Upper lobe of left lung (tissue), 6 donors: ENCODE data around the gene CADM3. TPM values are rescaled to one million over a fixed set of nuclear protein-coding genes. Genes with fewer than 3 reads are reported as not detected.
A peak's percentile ranks its signal among the peaks of the same experiment; 100 is the strongest.

Experiments used
- ATAC-seq, 2 donors: fragments of 200-7000 bp; cut with Tn5 transposase; one replicate each; pipeline ENCODE4 v1.9.1; 2022; ENCODE audit warnings: mild to moderate bottlenecking in 2 of 2, moderate library complexity in 2 of 2; ENCODE audit not compliant: low FRiP score in 2 of 2
- DNase-seq, 2 donors: peaks; one replicate each; pipeline ENCODE4 v3.0.0-alpha.2; 2019 to 2020
- H3K27ac ChIP-seq, 4 donors: fragments of 200-600 bp; sonication (generic); one replicate each; pipeline ENCODE4 v1.5.1; 2016 to 2019
- H3K27me3 ChIP-seq, 4 donors: fragments of 200-600 bp; sonication (generic); one replicate each; pipeline ENCODE4 v1.5.1; 2017 to 2019
- H3K36me3 ChIP-seq, 4 donors: fragments of 200-600 bp; sonication (generic); one replicate each; pipeline ENCODE4 v1.5.1; 2016 to 2019
- H3K4me1 ChIP-seq, 4 donors: fragments of 200-600 bp; sonication (generic); one replicate each; pipeline ENCODE4 v1.5.1; 2018 to 2019
- H3K4me3 ChIP-seq, 4 donors: fragments of 200-600 bp; sonication (generic); one replicate each; pipeline ENCODE4 v1.5.1; 2017 to 2019; ENCODE audit warnings: mild to moderate bottlenecking in 2 of 4, moderate library complexity in 1 of 4
- H3K9me3 ChIP-seq, 4 donors: fragments of 200-600 bp; sonication (generic); one replicate each; pipeline ENCODE4 v1.5.1; 2018 to 2019
- EP300 ChIP-seq, 4 donors: sonication (generic); formaldehyde crosslinking; IDR thresholded peaks; one replicate each; pipeline ENCODE4 v1.5.1; 2017; ENCODE audit warnings: antibody characterized with exemption in 4 of 4, control low read depth in 2 of 4
- POLR2A ChIP-seq, 4 donors: fragments of 450-650 bp; IDR thresholded peaks; one replicate each; pipeline ENCODE4 v1.5.1; 2016 to 2017; ENCODE audit warnings: antibody characterized with exemption in 4 of 4, mild to moderate bottlenecking in 2 of 4
- POLR2AphosphoS5 ChIP-seq, 2 donors: sonication (generic); formaldehyde crosslinking; IDR thresholded peaks; one replicate each; pipeline ENCODE4 v1.5.1; 2017; ENCODE audit warnings: antibody characterized with exemption in 2 of 2
- WGBS, 2 donors: methylation state at CpG; one replicate each; pipeline ENCODE4 v1.1.5; 2017 to 2018; 5-methylcytosine and 5-hydroxymethylcytosine counted together
- total RNA-seq, 6 donors: library from RNA; depleted of rRNA in 4 of 6; stranded (reverse); fragments of >200 nt in 4 of 6; gene quantifications; one replicate each; pipeline versions ENCODE4 v1.1.0 to v1.2.1, GENCODE V29; 2016 to 2021
- TF ChIP-seq, protein P1 (sequence below), 6 experiments: fragments of 450-650 bp in 4 of 6; fragments of 200-600 bp in 2 of 6; sonication (generic) in 2 of 6; IDR thresholded peaks; one replicate each; pipeline ENCODE4 v1.5.1; 2016 to 2019; ENCODE audit warnings: antibody characterized with exemption in 6 of 6
- donor health status: DM: no; HTN: no; CAD: no; lungs with moderate emphysema.
- donor health status: DM: no; HTN: yes; CAD: no; lungs with severe emphysema.

Gene CADM3
- total RNA-seq, 6 donors from 2014 or later = 0.98 to 16.0 (median 2.0) TPM

DNA sequence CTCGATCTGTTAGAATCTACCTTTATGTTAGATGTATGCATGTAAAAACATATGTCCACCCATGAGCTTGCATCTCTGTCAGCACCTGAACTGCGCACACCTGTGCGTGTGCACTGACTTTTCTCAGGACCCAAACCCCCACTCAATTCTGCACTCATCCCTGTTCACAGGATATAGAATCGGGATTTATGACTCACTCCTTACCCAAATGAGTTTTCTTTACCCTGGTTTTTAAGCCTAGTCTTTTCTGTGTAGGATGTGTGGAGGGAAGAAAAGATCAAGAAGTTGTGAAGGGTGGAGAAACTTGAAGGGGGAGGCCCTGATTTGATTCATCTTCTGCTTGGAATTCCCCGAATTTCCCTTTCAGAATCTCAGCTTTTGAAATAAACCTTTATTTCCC lies 35.7 kb downstream of the CADM3 start:
- TF ChIP-seq, protein P1, sequence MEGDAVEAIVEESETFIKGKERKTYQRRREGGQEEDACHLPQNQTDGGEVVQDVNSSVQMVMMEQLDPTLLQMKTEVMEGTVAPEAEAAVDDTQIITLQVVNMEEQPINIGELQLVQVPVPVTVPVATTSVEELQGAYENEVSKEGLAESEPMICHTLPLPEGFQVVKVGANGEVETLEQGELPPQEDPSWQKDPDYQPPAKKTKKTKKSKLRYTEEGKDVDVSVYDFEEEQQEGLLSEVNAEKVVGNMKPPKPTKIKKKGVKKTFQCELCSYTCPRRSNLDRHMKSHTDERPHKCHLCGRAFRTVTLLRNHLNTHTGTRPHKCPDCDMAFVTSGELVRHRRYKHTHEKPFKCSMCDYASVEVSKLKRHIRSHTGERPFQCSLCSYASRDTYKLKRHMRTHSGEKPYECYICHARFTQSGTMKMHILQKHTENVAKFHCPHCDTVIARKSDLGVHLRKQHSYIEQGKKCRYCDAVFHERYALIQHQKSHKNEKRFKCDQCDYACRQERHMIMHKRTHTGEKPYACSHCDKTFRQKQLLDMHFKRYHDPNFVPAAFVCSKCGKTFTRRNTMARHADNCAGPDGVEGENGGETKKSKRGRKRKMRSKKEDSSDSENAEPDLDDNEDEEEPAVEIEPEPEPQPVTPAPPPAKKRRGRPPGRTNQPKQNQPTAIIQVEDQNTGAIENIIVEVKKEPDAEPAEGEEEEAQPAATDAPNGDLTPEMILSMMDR (IDR thresholded peaks at IDR 0.05) = no peak
- no peak for TF ChIP-seq POLR2A (IDR thresholded peaks at IDR 0.05)
- no peak for TF ChIP-seq EP300 (IDR thresholded peaks at IDR 0.05)
- TF ChIP-seq POLR2AphosphoS5 (IDR thresholded peaks at IDR 0.05) = no peak
- H3K4me3 ChIP-seq = peak overlapping the region in 1 of 4 donors; percentile 29
- ATAC-seq (no peak), DNase-seq (no peak)
- H3K4me1 ChIP-seq = peaks cover 0 to 13% (median 7%) of the 10 kb centered on the region in 4 donors
- no peaks in the 10 kb centered on the region for H3K36me3 ChIP-seq
- 79 to 87% methylated on average over 5 of the region's 5 CpGs for WGBS, 2 donors
- H3K27me3 ChIP-seq = no peaks in the 10 kb centered on the region
- H3K9me3 ChIP-seq = no peaks in the 10 kb centered on the region
- no peak overlapping the region for H3K27ac ChIP-seq

DNA sequence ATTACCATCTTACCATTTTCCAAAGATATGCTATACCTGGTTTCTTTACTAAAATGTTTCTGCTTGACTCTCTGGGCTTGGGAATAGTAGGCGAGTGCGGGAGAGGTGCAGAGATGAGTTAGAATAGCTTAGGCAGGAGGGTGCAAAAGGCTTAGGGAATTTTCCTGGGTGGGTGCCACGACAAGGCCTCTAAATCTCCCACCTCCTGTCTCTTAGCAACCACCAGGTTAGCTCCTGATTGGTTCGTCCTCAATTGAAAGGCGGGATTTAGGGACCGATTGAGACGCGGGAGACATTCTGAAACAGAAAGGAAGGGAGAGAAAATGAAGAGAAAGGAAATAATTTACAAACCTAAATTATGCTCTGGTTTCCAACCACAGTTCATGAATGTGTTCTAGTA lies 36.4 kb downstream of the CADM3 start:
- H3K27ac ChIP-seq = no peak overlapping the region
- peak overlapping the region in 1 of 4 donors; percentile 5 for H3K4me3 ChIP-seq
- H3K36me3 ChIP-seq = no peaks in the 10 kb centered on the region
- ATAC-seq (no peak), DNase-seq (no peak)
- TF ChIP-seq POLR2AphosphoS5 (IDR thresholded peaks at IDR 0.05) (no peak), EP300 (IDR thresholded peaks at IDR 0.05) (no peak), POLR2A (IDR thresholded peaks at IDR 0.05) (no peak)
- TF ChIP-seq, protein P1 (IDR thresholded peaks at IDR 0.05) = no peak
- H3K27me3 ChIP-seq = no peaks in the 10 kb centered on the region
- 40 to 50% methylated on average over 8 of the region's 8 CpGs for WGBS, 2 donors
- peaks cover 0 to 6% (median 3%) of the 10 kb centered on the region in 4 donors for H3K4me1 ChIP-seq
- no peaks in the 10 kb centered on the region for H3K9me3 ChIP-seq

DNA sequence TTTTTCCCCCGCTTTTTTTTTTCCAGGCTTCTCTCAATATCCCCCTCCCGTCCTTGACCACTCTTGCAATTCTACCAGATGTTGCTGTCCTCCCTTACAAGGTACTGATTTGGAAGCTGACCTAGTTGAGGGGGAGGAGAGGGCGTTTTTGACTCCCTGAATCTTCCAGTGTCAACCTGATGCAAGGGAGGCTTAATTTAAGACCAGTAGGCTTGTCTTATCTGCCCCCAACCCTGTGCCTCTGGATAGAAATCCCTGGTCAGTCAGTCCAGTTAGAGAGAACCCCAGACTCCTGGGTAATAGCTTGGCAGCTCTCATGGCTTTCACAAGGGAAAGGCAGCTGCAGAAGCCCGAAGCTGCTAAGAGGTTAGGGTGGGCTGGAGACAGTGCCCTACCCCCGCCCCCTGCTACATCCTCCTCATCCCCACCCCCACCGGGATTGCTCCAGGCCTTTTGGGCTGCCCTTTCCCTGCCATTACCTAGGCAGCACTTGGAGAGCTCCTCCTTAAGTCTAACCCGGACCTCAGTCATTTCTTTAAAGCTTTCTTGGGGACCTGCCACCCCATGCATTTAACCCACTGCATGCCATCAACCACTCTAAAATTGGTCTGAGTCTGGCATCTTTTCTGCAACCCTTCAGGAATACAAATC lies 36.9 kb downstream of the CADM3 start:
- 12 to 34% methylated on average over 7 of the region's 7 CpGs for WGBS, 2 donors

DNA sequence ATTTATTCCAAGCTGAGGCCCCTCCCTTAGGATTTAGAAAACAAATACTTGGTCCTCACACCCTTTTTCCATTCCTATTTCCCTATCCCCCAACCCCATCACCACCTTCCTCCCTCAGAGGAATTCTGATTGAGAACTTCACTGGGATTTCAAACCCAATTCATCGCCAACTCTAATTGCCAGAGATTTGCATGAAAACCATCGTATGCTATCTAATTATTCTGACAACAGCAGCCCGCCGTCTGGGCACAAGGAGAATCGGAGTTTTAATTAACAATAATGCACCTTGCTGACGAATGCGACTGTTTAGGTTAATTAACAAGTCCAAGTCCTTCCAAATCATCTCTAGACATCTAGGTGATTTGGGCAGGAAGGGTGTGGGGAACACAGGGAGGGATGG lies 37.6 kb downstream of the CADM3 start:
- Histone ChIP-seq H3K4me1 (peaks cover 0 to 6% (median 2%) of the 10 kb centered on the region in 4 donors), H3K36me3 (no peaks in the 10 kb centered on the region), H3K27ac (no peak overlapping the region), H3K9me3 (no peaks in the 10 kb centered on the region), H3K27me3 (no peaks in the 10 kb centered on the region), H3K4me3 (no peak overlapping the region)
- ATAC-seq (no peak), DNase-seq (no peak)
- TF ChIP-seq EP300 (IDR thresholded peaks at IDR 0.05) = no peak
- TF ChIP-seq POLR2A (IDR thresholded peaks at IDR 0.05) = no peak
- TF ChIP-seq, protein P1 (IDR thresholded peaks at IDR 0.05) = no peak
- no peak for TF ChIP-seq POLR2AphosphoS5 (IDR thresholded peaks at IDR 0.05)
- 88 to 91% methylated on average over 7 of the region's 7 CpGs for WGBS, 2 donors

More for the DNA sequence above, 36.9 kb downstream of the CADM3 start:
- H3K27me3 ChIP-seq = no peaks in the 10 kb centered on the region
- no peak for DNase-seq
- H3K9me3 ChIP-seq = no peaks in the 10 kb centered on the region
- peak overlapping the region in 1 of 4 donors; percentile 5 for H3K4me3 ChIP-seq
- no peaks in the 10 kb centered on the region for H3K36me3 ChIP-seq
- ATAC-seq = no peak
- peaks cover 0 to 6% (median 2%) of the 10 kb centered on the region in 4 donors for H3K4me1 ChIP-seq
- no peak for TF ChIP-seq POLR2A (IDR thresholded peaks at IDR 0.05)
- no peak for TF ChIP-seq POLR2AphosphoS5 (IDR thresholded peaks at IDR 0.05)
- no peak for TF ChIP-seq EP300 (IDR thresholded peaks at IDR 0.05)
- TF ChIP-seq, protein P1 (IDR thresholded peaks at IDR 0.05) = no peak
- H3K27ac ChIP-seq = no peak overlapping the region
